ENCODE data around the gene C11orf97. TPM values are rescaled to one million over a fixed set of nuclear protein-coding genes. Genes with fewer than 3 reads are reported as not detected.

Gene C11orf97
- total and polyA plus RNA-seq, 2 experiments from 2014 or later: not detected

DNA sequence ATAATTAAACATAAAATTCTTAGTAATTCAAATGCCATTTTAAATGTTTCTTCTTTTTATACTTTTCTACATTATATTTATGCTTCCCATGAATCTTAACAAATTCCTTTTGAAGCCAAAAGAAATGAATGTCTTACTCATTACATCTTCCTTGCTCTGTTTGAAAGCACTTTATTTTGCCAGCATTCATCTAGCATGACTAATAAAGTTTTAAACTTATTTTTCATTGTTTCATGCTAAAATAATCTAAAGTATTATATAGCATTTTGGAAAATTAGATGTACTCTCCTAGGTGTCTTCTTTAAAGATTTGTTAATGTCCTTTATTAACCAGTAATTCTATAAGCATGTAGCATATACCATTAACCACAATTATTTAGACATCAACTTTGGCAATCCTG, 45.2 kb downstream of the C11orf97 start:
- Mint-ChIP-seq H3K27me3 (ENCODE audit: insufficient read depth, low read depth, poor library complexity) (peaks cover 2% of the 10 kb centered on the region), H3K36me3 (ENCODE audit: low read depth) (no peaks in the 10 kb centered on the region), H3K4me1 (peaks cover 5% of the 10 kb centered on the region; the same call in 1 of the 3 replicates), H3K9me3 (no peaks in the 10 kb centered on the region), H3K4me3 (no peak overlapping the region), H3K27ac (no peak overlapping the region)
- Histone ChIP-seq H4K20me1 (replicated peaks; ENCODE audit: insufficient read depth) (no peaks in the 10 kb centered on the region), H3K27ac (ENCODE audit: low read depth) (no peak overlapping the region), H3K79me2 (replicated peaks; ENCODE audit: insufficient read depth) (no peaks in the 10 kb centered on the region), H3F3A (replicated peaks; ENCODE audit: low read depth) (no peaks in the 10 kb centered on the region), H2AFZ (no peak overlapping the region), H3K4me2 (no peak overlapping the region), H3K9me2 (ENCODE audit: insufficient read depth) (no peaks in the 10 kb centered on the region), H3K4me1 (ENCODE audit: insufficient read depth) (no peaks in the 10 kb centered on the region), H3K4me3 (no peak overlapping the region), H3K36me3 (ENCODE audit: insufficient read depth) (no peaks in the 10 kb centered on the region), H3K27me3 (ENCODE audit: insufficient read depth) (no peaks in the 10 kb centered on the region)
- ATAC-seq: no peak
- no peak for TF ChIP-seq ZNF114 (CRISPR knock-in tag; IDR thresholded peaks at IDR 0.05)
- no peak for TF ChIP-seq EZH2phosphoT487 (IDR thresholded peaks at IDR 0.05; ENCODE audit: unreplicated experiment)
- TF ChIP-seq, protein P1, sequence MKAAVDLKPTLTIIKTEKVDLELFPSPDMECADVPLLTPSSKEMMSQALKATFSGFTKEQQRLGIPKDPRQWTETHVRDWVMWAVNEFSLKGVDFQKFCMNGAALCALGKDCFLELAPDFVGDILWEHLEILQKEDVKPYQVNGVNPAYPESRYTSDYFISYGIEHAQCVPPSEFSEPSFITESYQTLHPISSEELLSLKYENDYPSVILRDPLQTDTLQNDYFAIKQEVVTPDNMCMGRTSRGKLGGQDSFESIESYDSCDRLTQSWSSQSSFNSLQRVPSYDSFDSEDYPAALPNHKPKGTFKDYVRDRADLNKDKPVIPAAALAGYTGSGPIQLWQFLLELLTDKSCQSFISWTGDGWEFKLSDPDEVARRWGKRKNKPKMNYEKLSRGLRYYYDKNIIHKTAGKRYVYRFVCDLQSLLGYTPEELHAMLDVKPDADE (IDR thresholded peaks at IDR 0.05): no peak
- no peak for TF ChIP-seq CREB1 (CRISPR knock-in tag; IDR thresholded peaks at IDR 0.05; ENCODE audit: low read depth)
- TF ChIP-seq, protein P2, sequence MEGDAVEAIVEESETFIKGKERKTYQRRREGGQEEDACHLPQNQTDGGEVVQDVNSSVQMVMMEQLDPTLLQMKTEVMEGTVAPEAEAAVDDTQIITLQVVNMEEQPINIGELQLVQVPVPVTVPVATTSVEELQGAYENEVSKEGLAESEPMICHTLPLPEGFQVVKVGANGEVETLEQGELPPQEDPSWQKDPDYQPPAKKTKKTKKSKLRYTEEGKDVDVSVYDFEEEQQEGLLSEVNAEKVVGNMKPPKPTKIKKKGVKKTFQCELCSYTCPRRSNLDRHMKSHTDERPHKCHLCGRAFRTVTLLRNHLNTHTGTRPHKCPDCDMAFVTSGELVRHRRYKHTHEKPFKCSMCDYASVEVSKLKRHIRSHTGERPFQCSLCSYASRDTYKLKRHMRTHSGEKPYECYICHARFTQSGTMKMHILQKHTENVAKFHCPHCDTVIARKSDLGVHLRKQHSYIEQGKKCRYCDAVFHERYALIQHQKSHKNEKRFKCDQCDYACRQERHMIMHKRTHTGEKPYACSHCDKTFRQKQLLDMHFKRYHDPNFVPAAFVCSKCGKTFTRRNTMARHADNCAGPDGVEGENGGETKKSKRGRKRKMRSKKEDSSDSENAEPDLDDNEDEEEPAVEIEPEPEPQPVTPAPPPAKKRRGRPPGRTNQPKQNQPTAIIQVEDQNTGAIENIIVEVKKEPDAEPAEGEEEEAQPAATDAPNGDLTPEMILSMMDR (conservative IDR thresholded peaks at IDR 0.05; ENCODE audit: low read depth in 2 of 2): no peak
- TF ChIP-seq NANOG (IDR thresholded peaks at IDR 0.05; ENCODE audit: borderline replicate concordance): no peak
- TF ChIP-seq STAT1 (IDR thresholded peaks at IDR 0.05; ENCODE audit: unreplicated experiment): no peak
- no peak for TF ChIP-seq EZH2 (IDR thresholded peaks at IDR 0.05; ENCODE audit: low read depth, unreplicated experiment)
- TF ChIP-seq JUNB (IDR thresholded peaks at IDR 0.05; ENCODE audit: unreplicated experiment): no peak
- no peak for TF ChIP-seq ZNF331 (CRISPR knock-in tag; IDR thresholded peaks at IDR 0.05; ENCODE audit: low read depth)
- no peak for TF ChIP-seq POLR2AphosphoS5 (IDR thresholded peaks at IDR 0.05; ENCODE audit: low read depth)
- TF ChIP-seq, protein P3, sequence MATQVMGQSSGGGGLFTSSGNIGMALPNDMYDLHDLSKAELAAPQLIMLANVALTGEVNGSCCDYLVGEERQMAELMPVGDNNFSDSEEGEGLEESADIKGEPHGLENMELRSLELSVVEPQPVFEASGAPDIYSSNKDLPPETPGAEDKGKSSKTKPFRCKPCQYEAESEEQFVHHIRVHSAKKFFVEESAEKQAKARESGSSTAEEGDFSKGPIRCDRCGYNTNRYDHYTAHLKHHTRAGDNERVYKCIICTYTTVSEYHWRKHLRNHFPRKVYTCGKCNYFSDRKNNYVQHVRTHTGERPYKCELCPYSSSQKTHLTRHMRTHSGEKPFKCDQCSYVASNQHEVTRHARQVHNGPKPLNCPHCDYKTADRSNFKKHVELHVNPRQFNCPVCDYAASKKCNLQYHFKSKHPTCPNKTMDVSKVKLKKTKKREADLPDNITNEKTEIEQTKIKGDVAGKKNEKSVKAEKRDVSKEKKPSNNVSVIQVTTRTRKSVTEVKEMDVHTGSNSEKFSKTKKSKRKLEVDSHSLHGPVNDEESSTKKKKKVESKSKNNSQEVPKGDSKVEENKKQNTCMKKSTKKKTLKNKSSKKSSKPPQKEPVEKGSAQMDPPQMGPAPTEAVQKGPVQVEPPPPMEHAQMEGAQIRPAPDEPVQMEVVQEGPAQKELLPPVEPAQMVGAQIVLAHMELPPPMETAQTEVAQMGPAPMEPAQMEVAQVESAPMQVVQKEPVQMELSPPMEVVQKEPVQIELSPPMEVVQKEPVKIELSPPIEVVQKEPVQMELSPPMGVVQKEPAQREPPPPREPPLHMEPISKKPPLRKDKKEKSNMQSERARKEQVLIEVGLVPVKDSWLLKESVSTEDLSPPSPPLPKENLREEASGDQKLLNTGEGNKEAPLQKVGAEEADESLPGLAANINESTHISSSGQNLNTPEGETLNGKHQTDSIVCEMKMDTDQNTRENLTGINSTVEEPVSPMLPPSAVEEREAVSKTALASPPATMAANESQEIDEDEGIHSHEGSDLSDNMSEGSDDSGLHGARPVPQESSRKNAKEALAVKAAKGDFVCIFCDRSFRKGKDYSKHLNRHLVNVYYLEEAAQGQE (IDR thresholded peaks at IDR 0.05; ENCODE audit: unreplicated experiment): no peak
- TF ChIP-seq, protein P4, sequence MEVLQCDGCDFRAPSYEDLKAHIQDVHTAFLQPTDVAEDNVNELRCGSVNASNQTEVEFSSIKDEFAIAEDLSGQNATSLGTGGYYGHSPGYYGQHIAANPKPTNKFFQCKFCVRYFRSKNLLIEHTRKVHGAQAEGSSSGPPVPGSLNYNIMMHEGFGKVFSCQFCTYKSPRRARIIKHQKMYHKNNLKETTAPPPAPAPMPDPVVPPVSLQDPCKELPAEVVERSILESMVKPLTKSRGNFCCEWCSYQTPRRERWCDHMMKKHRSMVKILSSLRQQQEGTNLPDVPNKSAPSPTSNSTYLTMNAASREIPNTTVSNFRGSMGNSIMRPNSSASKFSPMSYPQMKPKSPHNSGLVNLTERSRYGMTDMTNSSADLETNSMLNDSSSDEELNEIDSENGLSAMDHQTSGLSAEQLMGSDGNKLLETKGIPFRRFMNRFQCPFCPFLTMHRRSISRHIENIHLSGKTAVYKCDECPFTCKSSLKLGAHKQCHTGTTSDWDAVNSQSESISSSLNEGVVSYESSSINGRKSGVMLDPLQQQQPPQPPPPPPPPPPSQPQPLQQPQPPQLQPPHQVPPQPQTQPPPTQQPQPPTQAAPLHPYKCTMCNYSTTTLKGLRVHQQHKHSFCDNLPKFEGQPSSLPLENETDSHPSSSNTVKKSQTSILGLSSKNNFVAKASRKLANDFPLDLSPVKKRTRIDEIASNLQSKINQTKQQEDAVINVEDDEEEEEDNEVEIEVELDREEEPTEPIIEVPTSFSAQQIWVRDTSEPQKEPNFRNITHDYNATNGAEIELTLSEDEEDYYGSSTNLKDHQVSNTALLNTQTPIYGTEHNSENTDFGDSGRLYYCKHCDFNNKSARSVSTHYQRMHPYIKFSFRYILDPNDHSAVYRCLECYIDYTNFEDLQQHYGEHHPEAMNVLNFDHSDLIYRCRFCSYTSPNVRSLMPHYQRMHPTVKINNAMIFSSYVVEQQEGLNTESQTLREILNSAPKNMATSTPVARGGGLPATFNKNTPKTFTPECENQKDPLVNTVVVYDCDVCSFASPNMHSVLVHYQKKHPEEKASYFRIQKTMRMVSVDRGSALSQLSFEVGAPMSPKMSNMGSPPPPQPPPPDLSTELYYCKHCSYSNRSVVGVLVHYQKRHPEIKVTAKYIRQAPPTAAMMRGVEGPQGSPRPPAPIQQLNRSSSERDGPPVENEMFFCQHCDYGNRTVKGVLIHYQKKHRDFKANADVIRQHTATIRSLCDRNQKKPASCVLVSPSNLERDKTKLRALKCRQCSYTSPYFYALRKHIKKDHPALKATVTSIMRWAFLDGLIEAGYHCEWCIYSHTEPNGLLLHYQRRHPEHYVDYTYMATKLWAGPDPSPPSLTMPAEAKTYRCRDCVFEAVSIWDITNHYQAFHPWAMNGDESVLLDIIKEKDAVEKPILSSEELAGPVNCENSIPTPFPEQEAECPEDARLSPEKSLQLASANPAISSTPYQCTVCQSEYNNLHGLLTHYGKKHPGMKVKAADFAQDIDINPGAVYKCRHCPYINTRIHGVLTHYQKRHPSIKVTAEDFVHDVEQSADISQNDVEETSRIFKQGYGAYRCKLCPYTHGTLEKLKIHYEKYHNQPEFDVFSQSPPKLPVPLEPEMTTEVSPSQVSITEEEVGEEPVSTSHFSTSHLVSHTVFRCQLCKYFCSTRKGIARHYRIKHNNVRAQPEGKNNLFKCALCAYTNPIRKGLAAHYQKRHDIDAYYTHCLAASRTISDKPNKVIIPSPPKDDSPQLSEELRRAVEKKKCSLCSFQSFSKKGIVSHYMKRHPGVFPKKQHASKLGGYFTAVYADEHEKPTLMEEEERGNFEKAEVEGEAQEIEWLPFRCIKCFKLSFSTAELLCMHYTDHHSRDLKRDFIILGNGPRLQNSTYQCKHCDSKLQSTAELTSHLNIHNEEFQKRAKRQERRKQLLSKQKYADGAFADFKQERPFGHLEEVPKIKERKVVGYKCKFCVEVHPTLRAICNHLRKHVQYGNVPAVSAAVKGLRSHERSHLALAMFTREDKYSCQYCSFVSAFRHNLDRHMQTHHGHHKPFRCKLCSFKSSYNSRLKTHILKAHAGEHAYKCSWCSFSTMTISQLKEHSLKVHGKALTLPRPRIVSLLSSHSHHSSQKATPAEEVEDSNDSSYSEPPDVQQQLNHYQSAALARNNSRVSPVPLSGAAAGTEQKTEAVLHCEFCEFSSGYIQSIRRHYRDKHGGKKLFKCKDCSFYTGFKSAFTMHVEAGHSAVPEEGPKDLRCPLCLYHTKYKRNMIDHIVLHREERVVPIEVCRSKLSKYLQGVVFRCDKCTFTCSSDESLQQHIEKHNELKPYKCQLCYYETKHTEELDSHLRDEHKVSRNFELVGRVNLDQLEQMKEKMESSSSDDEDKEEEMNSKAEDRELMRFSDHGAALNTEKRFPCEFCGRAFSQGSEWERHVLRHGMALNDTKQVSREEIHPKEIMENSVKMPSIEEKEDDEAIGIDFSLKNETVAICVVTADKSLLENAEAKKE (CRISPR knock-in tag; IDR thresholded peaks at IDR 0.05): no peak
- DNase-seq (ENCODE audit: low spot score): no peak

Data from GM23338 (cell line).